Measurements from ENCODE around the gene ELFN2.

DNA sequence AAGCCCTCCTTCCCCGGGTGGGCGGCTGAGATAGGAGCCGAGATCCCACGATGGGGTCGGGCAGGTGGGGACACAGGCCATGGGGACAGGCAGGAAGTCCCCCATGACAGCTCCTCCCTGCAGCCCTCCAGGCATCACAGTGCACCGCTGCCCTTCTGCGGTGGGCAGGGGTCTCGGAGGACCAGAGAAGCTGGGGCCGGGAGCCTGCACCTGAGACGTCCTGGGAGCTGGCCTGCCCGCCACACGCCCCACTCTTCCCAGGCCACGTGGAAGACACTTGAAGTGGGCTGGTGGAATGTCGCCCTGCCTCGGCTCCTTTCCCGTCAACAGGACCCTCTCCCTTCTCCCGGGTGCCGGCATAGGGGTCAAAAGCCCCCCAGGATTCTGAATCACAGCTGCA, 55.4 kb downstream of the ELFN2 start:
- TF ChIP-seq, protein P1, sequence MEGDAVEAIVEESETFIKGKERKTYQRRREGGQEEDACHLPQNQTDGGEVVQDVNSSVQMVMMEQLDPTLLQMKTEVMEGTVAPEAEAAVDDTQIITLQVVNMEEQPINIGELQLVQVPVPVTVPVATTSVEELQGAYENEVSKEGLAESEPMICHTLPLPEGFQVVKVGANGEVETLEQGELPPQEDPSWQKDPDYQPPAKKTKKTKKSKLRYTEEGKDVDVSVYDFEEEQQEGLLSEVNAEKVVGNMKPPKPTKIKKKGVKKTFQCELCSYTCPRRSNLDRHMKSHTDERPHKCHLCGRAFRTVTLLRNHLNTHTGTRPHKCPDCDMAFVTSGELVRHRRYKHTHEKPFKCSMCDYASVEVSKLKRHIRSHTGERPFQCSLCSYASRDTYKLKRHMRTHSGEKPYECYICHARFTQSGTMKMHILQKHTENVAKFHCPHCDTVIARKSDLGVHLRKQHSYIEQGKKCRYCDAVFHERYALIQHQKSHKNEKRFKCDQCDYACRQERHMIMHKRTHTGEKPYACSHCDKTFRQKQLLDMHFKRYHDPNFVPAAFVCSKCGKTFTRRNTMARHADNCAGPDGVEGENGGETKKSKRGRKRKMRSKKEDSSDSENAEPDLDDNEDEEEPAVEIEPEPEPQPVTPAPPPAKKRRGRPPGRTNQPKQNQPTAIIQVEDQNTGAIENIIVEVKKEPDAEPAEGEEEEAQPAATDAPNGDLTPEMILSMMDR (IDR thresholded peaks at IDR 0.05) = no peak
- no peak for TF ChIP-seq POLR2A (IDR thresholded peaks at IDR 0.05)
